ENCODE measurements around the gene S100A1. TPM values are rescaled to one million over a fixed set of nuclear protein-coding genes. Genes with fewer than 3 reads are reported as not detected.

S100A1 gene
- total RNA-seq, 3 donors from 2014 or later, result 0.20 to 5.6 (median 2.4) TPM

- no peak for DNase-seq
- peaks cover 36% of the 10 kb centered on the region for H3K4me1 ChIP-seq (ENCODE audit: low read depth)
- intact Hi-C loops (cut with DNase I, micrococcal nuclease), result no loop called here
These were observed 17.4 kb upstream of the S100A1 start for GRCh38 chr1:153610811-153611301.

GRCh38 chr1:153611356-153611755, 16.9 kb upstream of the S100A1 start:
- H3K9me3 ChIP-seq, result no peaks in the 10 kb centered on the region
- ATAC-seq (no peak), DNase-seq (no peak)
- no peak overlapping the region for H3K4me3 ChIP-seq
- TF ChIP-seq CTCF (IDR thresholded peaks at IDR 0.05), result no peak
- H3K4me1 ChIP-seq (ENCODE audit: low read depth), result peaks cover 36% of the 10 kb centered on the region
- intact Hi-C loops (cut with DNase I, micrococcal nuclease), result no loop called here
- H3K36me3 ChIP-seq (ENCODE audit: low read depth), result no peaks in the 10 kb centered on the region

More at GRCh38 chr1:153610811-153611301, 17.4 kb upstream of the S100A1 start:
- Histone ChIP-seq H3K36me3 (ENCODE audit: low read depth) (no peaks in the 10 kb centered on the region), H3K4me3 (no peak overlapping the region), H3K9me3 (no peaks in the 10 kb centered on the region)
- ATAC-seq, result no peak
- no peak for TF ChIP-seq CTCF (IDR thresholded peaks at IDR 0.05)

- peak in 1 of 3 donors; percentile 59 for DNase-seq
- ATAC-seq, result no peak
- Histone ChIP-seq H3K9me3 (no peaks in the 10 kb centered on the region), H3K36me3 (ENCODE audit: low read depth) (no peaks in the 10 kb centered on the region), H3K4me1 (ENCODE audit: low read depth) (peaks cover 37% of the 10 kb centered on the region), H3K4me3 (peak overlapping the region; percentile 63)
- no peak for TF ChIP-seq CTCF (IDR thresholded peaks at IDR 0.05)
- intact Hi-C loops (cut with DNase I, micrococcal nuclease), result no loop called here
These were observed 16.0 kb upstream of the S100A1 start for GRCh38 chr1:153612111-153612754.

GRCh38 chr1:153612755-153613331, 15.4 kb upstream of the S100A1 start, which contains the start of gene S100A16:
Gene S100A16, minus strand, starts transcription at chr1:153613137. Its CDS starts 4,986 bp downstream, at chr1:153608151.
- peak; percentile 65 for ATAC-seq

GRCh38 chr1:153613406-153613805, 14.8 kb upstream of the S100A1 start:
- Histone ChIP-seq H3K4me3 (no peak overlapping the region), H3K9me3 (no peaks in the 10 kb centered on the region), H3K36me3 (ENCODE audit: low read depth) (no peaks in the 10 kb centered on the region), H3K4me1 (ENCODE audit: low read depth) (peaks cover 38% of the 10 kb centered on the region)
- ATAC-seq (no peak), DNase-seq (no peak)
- intact Hi-C loops (cut with DNase I, micrococcal nuclease), result no loop called here
- TF ChIP-seq CTCF (IDR thresholded peaks at IDR 0.05), result no peak

More at GRCh38 chr1:153612755-153613331, 15.4 kb upstream of the S100A1 start, which contains the start of gene S100A16:
- Histone ChIP-seq H3K4me3 (peak within 1 kb of the TSS; percentile 63), H3K9me3 (no peaks in the 10 kb centered on the region), H3K4me1 (ENCODE audit: low read depth) (peaks cover 43% of the 10 kb centered on the region), H3K36me3 (ENCODE audit: low read depth) (no peaks in the 10 kb centered on the region)
- intact Hi-C loops (cut with DNase I, micrococcal nuclease), result no loop called here
- peak; percentile 90 to 94 (median 92) for DNase-seq
- no peak for TF ChIP-seq CTCF (IDR thresholded peaks at IDR 0.05)

Measured in mucosa of descending colon (tissue), 3 donors.